SK-N-SH treated with all-trans-retinoic acid at 6 μM for 48 hours (cell line): ENCODE data around the gene ARMC6.

Experiments used
- CSDC2 ChIP-seq: fragments of 250-450 bp; sonication (Bioruptor Pico); IDR thresholded peaks from 2 replicates; pipeline ENCODE4 v1.5.0; 2020; ENCODE audit warnings: mild to moderate bottlenecking, moderate library complexity
- ISL1 ChIP-seq: fragments of 250-450 bp; sonication (Bioruptor Pico); IDR thresholded peaks from 2 replicates; pipeline ENCODE4 v2.1.2; 2022; ENCODE audit warnings: mild to moderate bottlenecking, moderate library complexity
- PPARA ChIP-seq: fragments of 250-450 bp; sonication (Bioruptor Pico); IDR thresholded peaks from 2 replicates; pipeline ENCODE4 v1.5.0; 2020; ENCODE audit warnings: mild to moderate bottlenecking, borderline replicate concordance
- RARB ChIP-seq: fragments of 250-450 bp; sonication (Bioruptor Pico); IDR thresholded peaks from 2 replicates; pipeline ENCODE4 v1.8.0; 2021; ENCODE audit warnings: mild to moderate bottlenecking, moderate library complexity
- TCF4 ChIP-seq: fragments of 250-450 bp; sonication (Bioruptor Pico); IDR thresholded peaks from 2 replicates; pipeline ENCODE4 v1.8.0; 2021; ENCODE audit warnings: mild to moderate bottlenecking, moderate library complexity, borderline replicate concordance
- TOX ChIP-seq: fragments of 250-450 bp; sonication (Bioruptor Pico); IDR thresholded peaks from 2 replicates; pipeline ENCODE4 v1.8.0; 2021; ENCODE audit warnings: mild to moderate bottlenecking, moderate library complexity, borderline replicate concordance
- ZC3H10 ChIP-seq: fragments of 250-450 bp; sonication (Bioruptor Pico); IDR thresholded peaks from 2 replicates; pipeline ENCODE4 v1.5.1; 2021; ENCODE audit warnings: mild to moderate bottlenecking, moderate library complexity
- ZNF565 ChIP-seq: fragments of 450-650 bp; formaldehyde crosslinking; conservative IDR thresholded peaks from 2 replicates; pipeline ENCODE4 v1.5.0; 2020; ENCODE audit warnings: low read depth, mild to moderate bottlenecking, moderate library complexity
- ZNF70 ChIP-seq: fragments of 450-650 bp; formaldehyde crosslinking; IDR thresholded peaks from 2 replicates; pipeline ENCODE4 v1.5.0; 2020; ENCODE audit warnings: mild to moderate bottlenecking, moderate library complexity
- TF ChIP-seq, protein P1 (sequence below): fragments of 250-450 bp; sonication (Bioruptor Pico); IDR thresholded peaks from 2 replicates; pipeline ENCODE4 v1.5.1; 2021; ENCODE audit warnings: mild to moderate bottlenecking, moderate library complexity
- TF ChIP-seq, protein P2 (sequence below): fragments of 250-450 bp; sonication (Bioruptor Pico); IDR thresholded peaks from 2 replicates; pipeline ENCODE4 v1.8.0; 2021; ENCODE audit warnings: low read depth, mild to moderate bottlenecking, moderate library complexity, borderline replicate concordance
- TF ChIP-seq, protein P3 (sequence below): fragments of 250-450 bp; sonication (Bioruptor Pico); IDR thresholded peaks from 2 replicates; pipeline ENCODE4 v1.8.0; 2020; ENCODE audit warnings: mild to moderate bottlenecking, moderate library complexity, borderline replicate concordance
- TF ChIP-seq, protein P4 (sequence below): fragments of 250-450 bp; sonication (Bioruptor Pico); IDR thresholded peaks from 2 replicates; pipeline ENCODE4 v1.5.1; 2020; ENCODE audit warnings: low read depth, mild to moderate bottlenecking, moderate library complexity
- TF ChIP-seq, protein P5 (sequence below): fragments of 250-450 bp; sonication (Bioruptor Pico); IDR thresholded peaks from 2 replicates; pipeline ENCODE4 v1.5.0; 2020; ENCODE audit warnings: mild to moderate bottlenecking, moderate library complexity

DNA sequence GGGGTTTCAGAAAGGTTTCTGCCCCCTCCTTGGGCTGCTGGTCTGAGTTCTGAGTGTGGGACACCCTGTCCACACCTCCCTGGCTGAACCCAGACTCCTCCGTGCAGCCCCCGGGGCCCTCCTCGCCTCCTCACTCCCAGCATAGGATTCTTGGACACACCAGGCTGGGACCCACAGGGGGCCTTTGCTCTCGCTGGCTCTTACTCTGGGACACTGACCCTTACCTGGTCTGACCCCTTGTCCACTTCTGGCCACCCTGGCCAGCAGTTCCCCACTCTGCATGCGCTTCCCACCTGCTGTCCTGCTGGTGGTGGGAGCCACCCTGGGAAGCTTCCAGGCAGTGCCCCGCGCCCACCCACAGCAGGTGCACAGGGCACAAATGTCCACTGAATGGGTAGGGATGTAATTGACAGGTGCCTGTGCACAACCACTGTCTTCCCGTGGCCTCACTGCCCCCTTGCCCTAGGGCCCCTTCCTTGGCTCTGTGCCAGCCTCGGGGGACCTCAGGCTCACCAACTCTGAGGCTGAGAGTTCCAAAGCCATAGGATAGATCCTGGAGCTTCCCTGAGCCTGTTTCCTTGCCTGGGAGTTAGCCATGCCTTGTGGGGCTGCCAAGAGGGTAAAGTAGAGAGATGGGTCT, 23.4 kb downstream of the ARMC6 start:
- TF ChIP-seq RARB (CRISPR knock-in tag): no peak
- no peak for TF ChIP-seq ZNF565 (CRISPR knock-in tag)
- TF ChIP-seq TOX (CRISPR knock-in tag): no peak
- TF ChIP-seq, protein P1, sequence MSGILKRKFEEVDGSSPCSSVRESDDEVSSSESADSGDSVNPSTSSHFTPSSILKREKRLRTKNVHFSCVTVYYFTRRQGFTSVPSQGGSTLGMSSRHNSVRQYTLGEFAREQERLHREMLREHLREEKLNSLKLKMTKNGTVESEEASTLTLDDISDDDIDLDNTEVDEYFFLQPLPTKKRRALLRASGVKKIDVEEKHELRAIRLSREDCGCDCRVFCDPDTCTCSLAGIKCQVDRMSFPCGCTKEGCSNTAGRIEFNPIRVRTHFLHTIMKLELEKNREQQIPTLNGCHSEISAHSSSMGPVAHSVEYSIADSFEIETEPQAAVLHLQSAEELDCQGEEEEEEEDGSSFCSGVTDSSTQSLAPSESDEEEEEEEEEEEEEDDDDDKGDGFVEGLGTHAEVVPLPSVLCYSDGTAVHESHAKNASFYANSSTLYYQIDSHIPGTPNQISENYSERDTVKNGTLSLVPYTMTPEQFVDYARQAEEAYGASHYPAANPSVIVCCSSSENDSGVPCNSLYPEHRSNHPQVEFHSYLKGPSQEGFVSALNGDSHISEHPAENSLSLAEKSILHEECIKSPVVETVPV (CRISPR knock-in tag): no peak
- no peak for TF ChIP-seq ZNF70
- TF ChIP-seq TCF4 (CRISPR knock-in tag): no peak
- TF ChIP-seq CSDC2 (CRISPR knock-in tag): no peak
- TF ChIP-seq, protein P2, sequence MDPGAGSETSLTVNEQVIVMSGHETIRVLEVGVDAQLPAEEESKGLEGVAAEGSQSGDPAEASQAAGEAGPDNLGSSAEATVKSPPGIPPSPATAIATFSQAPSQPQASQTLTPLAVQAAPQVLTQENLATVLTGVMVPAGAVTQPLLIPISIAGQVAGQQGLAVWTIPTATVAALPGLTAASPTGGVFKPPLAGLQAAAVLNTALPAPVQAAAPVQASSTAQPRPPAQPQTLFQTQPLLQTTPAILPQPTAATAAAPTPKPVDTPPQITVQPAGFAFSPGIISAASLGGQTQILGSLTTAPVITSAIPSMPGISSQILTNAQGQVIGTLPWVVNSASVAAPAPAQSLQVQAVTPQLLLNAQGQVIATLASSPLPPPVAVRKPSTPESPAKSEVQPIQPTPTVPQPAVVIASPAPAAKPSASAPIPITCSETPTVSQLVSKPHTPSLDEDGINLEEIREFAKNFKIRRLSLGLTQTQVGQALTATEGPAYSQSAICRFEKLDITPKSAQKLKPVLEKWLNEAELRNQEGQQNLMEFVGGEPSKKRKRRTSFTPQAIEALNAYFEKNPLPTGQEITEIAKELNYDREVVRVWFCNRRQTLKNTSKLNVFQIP (CRISPR knock-in tag): no peak
- TF ChIP-seq, protein P3, sequence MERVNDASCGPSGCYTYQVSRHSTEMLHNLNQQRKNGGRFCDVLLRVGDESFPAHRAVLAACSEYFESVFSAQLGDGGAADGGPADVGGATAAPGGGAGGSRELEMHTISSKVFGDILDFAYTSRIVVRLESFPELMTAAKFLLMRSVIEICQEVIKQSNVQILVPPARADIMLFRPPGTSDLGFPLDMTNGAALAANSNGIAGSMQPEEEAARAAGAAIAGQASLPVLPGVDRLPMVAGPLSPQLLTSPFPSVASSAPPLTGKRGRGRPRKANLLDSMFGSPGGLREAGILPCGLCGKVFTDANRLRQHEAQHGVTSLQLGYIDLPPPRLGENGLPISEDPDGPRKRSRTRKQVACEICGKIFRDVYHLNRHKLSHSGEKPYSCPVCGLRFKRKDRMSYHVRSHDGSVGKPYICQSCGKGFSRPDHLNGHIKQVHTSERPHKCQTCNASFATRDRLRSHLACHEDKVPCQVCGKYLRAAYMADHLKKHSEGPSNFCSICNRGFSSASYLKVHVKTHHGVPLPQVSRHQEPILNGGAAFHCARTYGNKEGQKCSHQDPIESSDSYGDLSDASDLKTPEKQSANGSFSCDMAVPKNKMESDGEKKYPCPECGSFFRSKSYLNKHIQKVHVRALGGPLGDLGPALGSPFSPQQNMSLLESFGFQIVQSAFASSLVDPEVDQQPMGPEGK (CRISPR knock-in tag): no peak
- no peak for TF ChIP-seq ISL1
- TF ChIP-seq, protein P4, sequence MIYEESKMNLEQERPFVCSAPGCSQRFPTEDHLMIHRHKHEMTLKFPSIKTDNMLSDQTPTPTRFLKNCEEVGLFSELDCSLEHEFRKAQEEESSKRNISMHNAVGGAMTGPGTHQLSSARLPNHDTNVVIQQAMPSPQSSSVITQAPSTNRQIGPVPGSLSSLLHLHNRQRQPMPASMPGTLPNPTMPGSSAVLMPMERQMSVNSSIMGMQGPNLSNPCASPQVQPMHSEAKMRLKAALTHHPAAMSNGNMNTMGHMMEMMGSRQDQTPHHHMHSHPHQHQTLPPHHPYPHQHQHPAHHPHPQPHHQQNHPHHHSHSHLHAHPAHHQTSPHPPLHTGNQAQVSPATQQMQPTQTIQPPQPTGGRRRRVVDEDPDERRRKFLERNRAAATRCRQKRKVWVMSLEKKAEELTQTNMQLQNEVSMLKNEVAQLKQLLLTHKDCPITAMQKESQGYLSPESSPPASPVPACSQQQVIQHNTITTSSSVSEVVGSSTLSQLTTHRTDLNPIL (CRISPR knock-in tag): no peak
- no peak for TF ChIP-seq ZC3H10 (CRISPR knock-in tag)
- TF ChIP-seq, protein P5, sequence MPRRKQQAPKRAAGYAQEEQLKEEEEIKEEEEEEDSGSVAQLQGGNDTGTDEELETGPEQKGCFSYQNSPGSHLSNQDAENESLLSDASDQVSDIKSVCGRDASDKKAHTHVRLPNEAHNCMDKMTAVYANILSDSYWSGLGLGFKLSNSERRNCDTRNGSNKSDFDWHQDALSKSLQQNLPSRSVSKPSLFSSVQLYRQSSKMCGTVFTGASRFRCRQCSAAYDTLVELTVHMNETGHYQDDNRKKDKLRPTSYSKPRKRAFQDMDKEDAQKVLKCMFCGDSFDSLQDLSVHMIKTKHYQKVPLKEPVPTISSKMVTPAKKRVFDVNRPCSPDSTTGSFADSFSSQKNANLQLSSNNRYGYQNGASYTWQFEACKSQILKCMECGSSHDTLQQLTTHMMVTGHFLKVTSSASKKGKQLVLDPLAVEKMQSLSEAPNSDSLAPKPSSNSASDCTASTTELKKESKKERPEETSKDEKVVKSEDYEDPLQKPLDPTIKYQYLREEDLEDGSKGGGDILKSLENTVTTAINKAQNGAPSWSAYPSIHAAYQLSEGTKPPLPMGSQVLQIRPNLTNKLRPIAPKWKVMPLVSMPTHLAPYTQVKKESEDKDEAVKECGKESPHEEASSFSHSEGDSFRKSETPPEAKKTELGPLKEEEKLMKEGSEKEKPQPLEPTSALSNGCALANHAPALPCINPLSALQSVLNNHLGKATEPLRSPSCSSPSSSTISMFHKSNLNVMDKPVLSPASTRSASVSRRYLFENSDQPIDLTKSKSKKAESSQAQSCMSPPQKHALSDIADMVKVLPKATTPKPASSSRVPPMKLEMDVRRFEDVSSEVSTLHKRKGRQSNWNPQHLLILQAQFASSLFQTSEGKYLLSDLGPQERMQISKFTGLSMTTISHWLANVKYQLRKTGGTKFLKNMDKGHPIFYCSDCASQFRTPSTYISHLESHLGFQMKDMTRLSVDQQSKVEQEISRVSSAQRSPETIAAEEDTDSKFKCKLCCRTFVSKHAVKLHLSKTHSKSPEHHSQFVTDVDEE (CRISPR knock-in tag): no peak
- TF ChIP-seq PPARA (CRISPR knock-in tag): no peak
